Natural killer cell (primary cell): ENCODE measurements around the gene CYGB. TPM values are rescaled to one million over a fixed set of nuclear protein-coding genes. Genes with fewer than 3 reads are reported as not detected.
A peak's percentile ranks its signal among the peaks of the same experiment; 100 is the strongest.

Experiments used
- ATAC-seq, 3 donors: fragments of 150-1000 bp in 2 of 3; fragments of 200-7000 bp in 1 of 3; cut with Tn5 transposase; 1 replicate in 1 of 3; 2 replicates in 2 of 3; pipeline ENCODE4 v1.10.0; 2021; ENCODE audit warnings: mild to moderate bottlenecking in 2 of 3, moderate library complexity in 2 of 3
- DNase-seq, 2 donors: peaks; one replicate each; pipeline versions ENCODE4 v3.0.0 to v3.0.0-alpha.2; 2013 to 2021; ENCODE audit warnings: mixed read lengths in 1 of 2
- H3K27ac ChIP-seq: one replicate; pipeline ENCODE4 v1.5.1; 2013; ENCODE audit warnings: mild to moderate bottlenecking, low read length
- H3K27me3 ChIP-seq: one replicate; pipeline ENCODE4 v1.6.1; 2013; ENCODE audit warnings: low read length; ENCODE audit not compliant: control insufficient read depth, insufficient read depth
- H3K36me3 ChIP-seq: one replicate; pipeline ENCODE4 v1.6.1; 2013; ENCODE audit warnings: low read length; ENCODE audit not compliant: control insufficient read depth, insufficient read depth
- H3K4me1 ChIP-seq: one replicate; pipeline ENCODE4 v1.6.1; 2013; ENCODE audit warnings: low read length; ENCODE audit not compliant: control insufficient read depth, insufficient read depth
- H3K4me3 ChIP-seq: one replicate; pipeline ENCODE4 v1.5.1; 2013; ENCODE audit warnings: low read length
- H3K9me3 ChIP-seq: one replicate; pipeline ENCODE4 v1.6.1; 2013; ENCODE audit warnings: low read length; ENCODE audit not compliant: control insufficient read depth, insufficient read depth
- H3K27ac Mint-ChIP-seq, 2 donors: one replicate each; pipeline ENCODE4 v1.8.0; 2022; ENCODE audit warnings: mild to moderate bottlenecking in 2 of 2, mixed read lengths in 2 of 2, moderate library complexity in 1 of 2
- H3K27me3 Mint-ChIP-seq, 2 donors: one replicate each; pipeline ENCODE4 v1.8.0; 2022; ENCODE audit warnings: low read depth in 2 of 2, mixed read lengths in 2 of 2
- H3K36me3 Mint-ChIP-seq: one replicate; pipeline ENCODE4 v1.8.0; 2022; ENCODE audit warnings: mixed read lengths
- H3K4me1 Mint-ChIP-seq, 2 donors: one replicate each; pipeline ENCODE4 v1.8.0; 2022; ENCODE audit warnings: mixed read lengths in 2 of 2
- H3K4me3 Mint-ChIP-seq: one replicate; pipeline ENCODE4 v1.8.0; 2022; ENCODE audit warnings: mild to moderate bottlenecking, moderate library complexity, mixed read lengths
- H3K9me3 Mint-ChIP-seq, 2 donors: one replicate each; pipeline ENCODE4 v1.8.0; 2022; ENCODE audit warnings: mixed read lengths in 2 of 2
- CTCF ChIP-seq: fragments of 200-600 bp; IDR thresholded peaks from one replicate; pipeline ENCODE4 v1.8.0; 2022; ENCODE audit warnings: antibody characterized with exemption
- WGBS: methylation state at CpG from one replicate; pipeline ENCODE4 v1.1.7; 2013; ENCODE audit warnings: missing lambda C conversion rate; ENCODE audit not compliant: insufficient coverage; 5-methylcytosine and 5-hydroxymethylcytosine counted together
- intact Hi-C: fragments of 100-400 bp; cut with micrococcal nuclease; formaldehyde crosslinking; loops from one replicate; pipeline ENCODE4 v1.14.2; 2022
- total RNA-seq, 4 donors: library from RNA; stranded (reverse); fragments of 120-200 nt in 1 of 4; gene quantifications; one replicate each; pipeline versions ENCODE4 v1.2.3 to v1.2.4, GENCODE V29; 2013 to 2022

CYGB gene
- total RNA-seq, 3 donors from 2014 or later (not counting 1 experiment from before 2014, with no cell fraction given) = 0.12 to 0.33 (median 0.16) TPM

DNA sequence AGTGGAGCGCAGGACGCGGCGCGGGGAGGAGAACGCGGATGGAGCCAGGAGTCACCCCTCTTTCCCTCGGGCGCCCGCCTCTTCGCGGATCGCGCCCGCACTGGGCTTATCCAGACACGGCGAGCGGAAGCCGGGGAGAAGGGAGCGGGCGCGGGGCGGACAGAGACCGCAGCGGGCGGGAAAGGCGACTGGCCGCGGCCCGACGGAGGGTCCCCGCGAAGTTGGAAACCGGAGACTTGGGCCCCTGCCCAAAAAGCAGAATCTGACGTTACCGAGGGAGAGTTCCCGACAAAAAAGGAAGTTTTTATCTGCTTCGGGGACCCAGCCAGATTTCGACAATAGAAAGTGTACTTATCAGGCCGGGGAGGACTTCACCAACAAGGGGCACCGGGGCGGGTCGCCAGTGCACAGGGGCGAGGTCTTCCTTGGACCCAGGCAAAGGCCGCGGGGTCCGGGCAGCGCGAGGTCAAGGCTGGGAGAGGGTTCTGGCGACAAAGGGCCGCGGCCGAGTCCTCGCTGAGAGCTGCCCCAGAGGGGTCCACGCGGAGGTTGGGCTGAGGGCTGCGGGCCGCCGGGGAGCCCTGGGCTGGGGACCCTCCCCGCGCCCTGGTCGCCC, 47.6 kb upstream of the CYGB start:
- peak overlapping the region; percentile 40 for H3K4me3 ChIP-seq
- H3K9me3 Mint-ChIP-seq = no peaks in the 10 kb centered on the region
- H3K27ac ChIP-seq = no peak overlapping the region
- intact Hi-C loops = no loop called here
- DNase-seq (peak in 1 of 2 donors; percentile 51), ATAC-seq (peak in 1 of 3 donors; percentile 14)
- H3K4me1 ChIP-seq = peaks cover 24% of the 10 kb centered on the region
- H3K9me3 ChIP-seq = no peaks in the 10 kb centered on the region
- peaks cover 44 to 47% of the 10 kb centered on the region in 2 donors for H3K27me3 Mint-ChIP-seq
- TF ChIP-seq CTCF = no peak
- under 1% methylated on average over 62 of the region's 62 CpGs for WGBS
- peaks cover 4% of the 10 kb centered on the region in 2 donors for H3K4me1 Mint-ChIP-seq
- peak overlapping the region; percentile 72 for H3K4me3 Mint-ChIP-seq
- no peak overlapping the region for H3K27ac Mint-ChIP-seq
- H3K36me3 ChIP-seq = no peaks in the 10 kb centered on the region
- H3K27me3 ChIP-seq = peaks cover 24% of the 10 kb centered on the region
- H3K36me3 Mint-ChIP-seq = peaks cover 14% of the 10 kb centered on the region

GRCh38 chr17:76584427-76585032, 47.0 kb upstream of the CYGB start:
- Mint-ChIP-seq H3K27ac (no peak overlapping the region), H3K36me3 (peaks cover 12% of the 10 kb centered on the region), H3K9me3 (no peaks in the 10 kb centered on the region), H3K4me3 (peak overlapping the region; percentile 72), H3K4me1 (peaks cover 4% of the 10 kb centered on the region in 2 donors), H3K27me3 (peaks cover 37 to 42% of the 10 kb centered on the region in 2 donors)
- Histone ChIP-seq H3K4me1 (peaks cover 24% of the 10 kb centered on the region), H3K4me3 (peak overlapping the region; percentile 40), H3K27ac (no peak overlapping the region), H3K27me3 (peaks cover 24% of the 10 kb centered on the region), H3K36me3 (no peaks in the 10 kb centered on the region), H3K9me3 (no peaks in the 10 kb centered on the region)
- no peak for DNase-seq
- no peak for TF ChIP-seq CTCF
- no peak for ATAC-seq
- intact Hi-C loops = no loop called here
- 25% methylated on average over 17 of the region's 17 CpGs for WGBS

GRCh38 chr17:76582660-76583059, 45.2 kb upstream of the CYGB start:
- no peak overlapping the region for H3K4me3 Mint-ChIP-seq
- Histone ChIP-seq H3K27me3 (peaks cover 24% of the 10 kb centered on the region), H3K36me3 (no peaks in the 10 kb centered on the region), H3K4me1 (peaks cover 24% of the 10 kb centered on the region), H3K9me3 (no peaks in the 10 kb centered on the region), H3K27ac (no peak overlapping the region), H3K4me3 (no peak overlapping the region)
- peaks cover 19 to 28% of the 10 kb centered on the region in 2 donors for H3K27me3 Mint-ChIP-seq
- ATAC-seq (no peak), DNase-seq (no peak)
- peaks cover 4% of the 10 kb centered on the region in 2 donors for H3K4me1 Mint-ChIP-seq
- no peaks in the 10 kb centered on the region for H3K36me3 Mint-ChIP-seq
- intact Hi-C loops = no loop called here
- H3K9me3 Mint-ChIP-seq = no peaks in the 10 kb centered on the region
- H3K27ac Mint-ChIP-seq = no peak overlapping the region
- no peak for TF ChIP-seq CTCF
- WGBS = 50% methylated on average over 2 of the region's 3 CpGs
